Tibial nerve (tissue), 3 donors: Measurements from ENCODE around the gene EEF2.

ENCODE experiments used
- POLR2A ChIP-seq, 2 donors: fragments of 450-650 bp; IDR thresholded peaks; one replicate each; pipeline ENCODE4 v1.6.1; 2017; ENCODE audit warnings: antibody characterized with exemption in 2 of 2, mild to moderate bottlenecking in 2 of 2, moderate library complexity in 2 of 2
- TF ChIP-seq, protein P1 (sequence below), 5 experiments: fragments of 200-600 bp in 3 of 5; fragments of 450-650 bp in 2 of 5; sonication (generic) in 3 of 5; IDR thresholded peaks; one replicate each; pipeline ENCODE4 v1.5.1; 2016 to 2019; ENCODE audit warnings: antibody characterized with exemption in 5 of 5, mild to moderate bottlenecking in 3 of 5, moderate library complexity in 2 of 5

DNA sequence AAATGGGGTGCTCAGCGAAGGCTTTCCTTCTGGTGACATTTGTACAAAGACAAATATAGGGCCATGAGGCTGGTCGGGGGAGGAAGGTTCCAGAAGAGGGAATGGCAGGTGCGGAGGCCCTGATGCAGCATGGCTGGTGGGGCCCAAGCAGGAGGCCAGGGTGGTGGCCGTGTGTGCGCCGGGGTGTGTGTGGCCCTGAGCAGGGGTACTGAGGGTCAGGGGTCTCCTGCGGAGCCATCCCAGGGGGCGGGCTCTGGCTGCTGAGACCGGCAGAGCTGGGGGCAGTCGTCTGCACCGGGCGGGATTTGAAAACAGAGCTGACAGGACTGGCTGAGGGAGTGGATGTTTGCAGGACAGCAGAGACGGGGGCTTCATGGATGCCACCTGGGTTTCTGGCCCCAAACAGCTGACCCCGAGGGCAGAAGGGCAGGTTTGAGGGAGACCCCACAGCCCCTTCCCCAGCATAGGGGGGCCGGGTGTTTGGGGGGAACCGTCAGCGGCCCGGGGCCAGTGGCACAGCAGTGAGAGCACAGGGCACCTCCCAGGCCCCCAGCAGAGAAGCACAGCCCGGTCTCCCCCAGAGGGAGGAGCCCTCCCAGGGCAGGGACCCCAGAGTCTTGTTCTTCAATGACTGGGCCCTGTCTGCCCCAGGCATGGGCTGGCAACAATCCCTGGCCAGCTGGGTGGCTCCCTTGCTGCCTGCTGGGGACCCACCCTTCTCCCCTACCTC, 33.7 kb upstream of the EEF2 start:
- TF ChIP-seq, protein P1, sequence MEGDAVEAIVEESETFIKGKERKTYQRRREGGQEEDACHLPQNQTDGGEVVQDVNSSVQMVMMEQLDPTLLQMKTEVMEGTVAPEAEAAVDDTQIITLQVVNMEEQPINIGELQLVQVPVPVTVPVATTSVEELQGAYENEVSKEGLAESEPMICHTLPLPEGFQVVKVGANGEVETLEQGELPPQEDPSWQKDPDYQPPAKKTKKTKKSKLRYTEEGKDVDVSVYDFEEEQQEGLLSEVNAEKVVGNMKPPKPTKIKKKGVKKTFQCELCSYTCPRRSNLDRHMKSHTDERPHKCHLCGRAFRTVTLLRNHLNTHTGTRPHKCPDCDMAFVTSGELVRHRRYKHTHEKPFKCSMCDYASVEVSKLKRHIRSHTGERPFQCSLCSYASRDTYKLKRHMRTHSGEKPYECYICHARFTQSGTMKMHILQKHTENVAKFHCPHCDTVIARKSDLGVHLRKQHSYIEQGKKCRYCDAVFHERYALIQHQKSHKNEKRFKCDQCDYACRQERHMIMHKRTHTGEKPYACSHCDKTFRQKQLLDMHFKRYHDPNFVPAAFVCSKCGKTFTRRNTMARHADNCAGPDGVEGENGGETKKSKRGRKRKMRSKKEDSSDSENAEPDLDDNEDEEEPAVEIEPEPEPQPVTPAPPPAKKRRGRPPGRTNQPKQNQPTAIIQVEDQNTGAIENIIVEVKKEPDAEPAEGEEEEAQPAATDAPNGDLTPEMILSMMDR (IDR thresholded peaks at IDR 0.05): no peak
- no peak for TF ChIP-seq POLR2A (IDR thresholded peaks at IDR 0.05)
